PC-3 (cell line): Measurements from ENCODE around the gene ACSS2. TPM values are rescaled to one million over a fixed set of nuclear protein-coding genes. Genes with fewer than 3 reads are reported as not detected.

Source experiments
- ATAC-seq: fragments of 200-7000 bp; cut with Tn5 transposase; 2 replicates; pipeline ENCODE4 v1.9.1; 2020; ENCODE audit warnings: mild to moderate bottlenecking, moderate library complexity
- BruUV-seq: library from RNA; stranded (reverse); fragments of 400-500 nt; replicated peaks from 2 replicates; lab custom pipeline; 2021; lab: Mats Ljungman, UMichigan
- CTCF ChIA-PET: fragments of 300-600 bp; sonication (Branson Sonifier 250); formaldehyde crosslinking; loops from one replicate; lab custom pipeline; 2022; ENCODE audit warnings: antibody characterized with exemption; lab: Charles Lee
- POLR2A ChIA-PET: fragments of 300-600 bp; sonication (Branson Sonifier 250); formaldehyde crosslinking; loops from one replicate; lab custom pipeline; 2022; ENCODE audit warnings: antibody characterized with exemption; ENCODE audit not compliant: unreplicated experiment; lab: Charles Lee
- DNase-seq: peaks from one replicate; pipeline ENCODE4 v3.0.0-alpha.2; 2015
- H2AFZ ChIP-seq: fragments of 300-600 bp; sonication (generic); 2 replicates; pipeline ENCODE4 v1.6.0; 2016; ENCODE audit warnings: antibody characterized with exemption, low read length
- H3F3A ChIP-seq: fragments of 300-600 bp; sonication (generic); one replicate; pipeline ENCODE4 v1.6.0; 2017; ENCODE audit warnings: antibody characterized with exemption, low read length, control low read depth, mild to moderate bottlenecking; ENCODE audit not compliant: unreplicated experiment
- H3K27ac ChIP-seq: fragments of 300-600 bp; sonication (generic); 2 replicates; pipeline ENCODE4 v1.5.1; 2016; ENCODE audit warnings: mild to moderate bottlenecking, low read length
- H3K27me3 ChIP-seq: fragments of 300-600 bp; sonication (generic); 2 replicates; pipeline ENCODE4 v1.6.1; 2016; ENCODE audit warnings: low read length, mixed read lengths
- H3K36me3 ChIP-seq: fragments of 300-600 bp; sonication (generic); 2 replicates; pipeline ENCODE4 v1.6.1; 2016; ENCODE audit warnings: low read depth, mixed run types, low read length, mixed read lengths
- H3K4me1 ChIP-seq: fragments of 300-600 bp; sonication (generic); 2 replicates; pipeline ENCODE4 v1.5.1; 2016; ENCODE audit warnings: low read length; ENCODE audit not compliant: insufficient read depth
- H3K4me2 ChIP-seq: fragments of 300-600 bp; sonication (generic); 2 replicates; pipeline ENCODE4 v1.6.0; 2016; ENCODE audit warnings: low read length
- H3K4me3 ChIP-seq: fragments of 300-600 bp; sonication (generic); 2 replicates; pipeline ENCODE4 v1.5.1; 2016; ENCODE audit warnings: mild to moderate bottlenecking, low read length, mixed read lengths
- H3K79me2 ChIP-seq: fragments of 300-600 bp; sonication (generic); 2 replicates; pipeline ENCODE4 v1.6.1; 2017; ENCODE audit warnings: low read length, mixed read lengths
- H3K9ac ChIP-seq: fragments of 300-600 bp; sonication (generic); 2 replicates; pipeline ENCODE4 v1.6.0; 2016; ENCODE audit warnings: mild to moderate bottlenecking, low read length
- H3K9me2 ChIP-seq: fragments of 300-600 bp; sonication (generic); replicated peaks from 2 replicates; pipeline ENCODE4 v1.6.1; 2016; ENCODE audit warnings: mixed run types, low read length, mixed read lengths
- H3K9me3 ChIP-seq: fragments of 300-600 bp; sonication (generic); 2 replicates; pipeline ENCODE4 v1.6.1; 2016; ENCODE audit warnings: low read length, mixed read lengths
- H4K20me1 ChIP-seq: fragments of 300-600 bp; sonication (generic); 2 replicates; pipeline ENCODE4 v1.6.1; 2016; ENCODE audit warnings: low read length, mixed read lengths
- EZH2 ChIP-seq: fragments of 300-600 bp; sonication (generic); IDR thresholded peaks from one replicate; pipeline ENCODE4 v1.6.1; 2017; ENCODE audit warnings: antibody characterized with exemption, mild to moderate bottlenecking, low read length; ENCODE audit not compliant: unreplicated experiment
- EZH2phosphoT487 ChIP-seq: fragments of 300-600 bp; sonication (generic); IDR thresholded peaks from 2 replicates; pipeline ENCODE4 v1.6.1; 2018; ENCODE audit warnings: mild to moderate bottlenecking, antibody characterized with exemption, low read length, borderline replicate concordance
- intact Hi-C: fragments of 100-400 bp; cut with micrococcal nuclease; formaldehyde crosslinking; loops from 2 replicates; pipeline ENCODE4 v1.9.0; 2023
- total RNA-seq: library from RNA; depleted of rRNA; stranded (reverse); fragments of >200 nt; gene quantifications from 2 replicates; pipeline ENCODE4 v1.2.3, GENCODE V29; 2014
- TF ChIP-seq, protein P1 (sequence below): fragments of 300-600 bp; sonication (generic); conservative IDR thresholded peaks from 2 replicates; pipeline ENCODE4 v1.5.1; 2017; ENCODE audit warnings: antibody characterized with exemption, low read depth, mild to moderate bottlenecking, low read length

Gene ACSS2
- total RNA-seq, 1 experiment from 2014 or later: 78.9 TPM

DNA sequence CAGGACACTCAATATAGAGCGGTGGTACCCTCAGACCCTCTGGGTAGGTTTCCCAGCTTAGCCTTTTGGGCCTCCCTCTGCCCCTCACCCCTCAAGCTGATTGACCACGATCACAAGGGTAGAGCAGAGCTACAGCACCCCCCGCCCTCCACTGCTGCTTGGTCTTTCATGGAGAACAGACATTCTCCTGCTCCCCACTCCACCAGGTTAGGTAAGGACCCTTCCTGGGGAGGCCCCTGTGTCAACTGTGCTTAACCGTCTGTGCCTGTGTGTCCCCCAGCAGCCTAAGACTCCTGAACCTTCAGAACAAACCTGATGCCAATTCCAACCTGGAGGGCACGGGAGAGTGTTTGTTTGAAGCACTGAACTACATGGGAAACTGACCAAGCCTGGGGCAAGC is 91.0 kb downstream of the ACSS2 start:
- intact Hi-C loops: no loop called here
- no peak overlapping the region for H2AFZ ChIP-seq
- no TSS peak for BruUV-seq
- no peaks in the 10 kb centered on the region for H3K4me1 ChIP-seq
- no peak overlapping the region for H3K9ac ChIP-seq
- no peaks in the 10 kb centered on the region for H4K20me1 ChIP-seq
- no peak overlapping the region for H3K4me3 ChIP-seq
- TF ChIP-seq EZH2phosphoT487 (no peak), EZH2 (no peak)
- TF ChIP-seq, protein P1, sequence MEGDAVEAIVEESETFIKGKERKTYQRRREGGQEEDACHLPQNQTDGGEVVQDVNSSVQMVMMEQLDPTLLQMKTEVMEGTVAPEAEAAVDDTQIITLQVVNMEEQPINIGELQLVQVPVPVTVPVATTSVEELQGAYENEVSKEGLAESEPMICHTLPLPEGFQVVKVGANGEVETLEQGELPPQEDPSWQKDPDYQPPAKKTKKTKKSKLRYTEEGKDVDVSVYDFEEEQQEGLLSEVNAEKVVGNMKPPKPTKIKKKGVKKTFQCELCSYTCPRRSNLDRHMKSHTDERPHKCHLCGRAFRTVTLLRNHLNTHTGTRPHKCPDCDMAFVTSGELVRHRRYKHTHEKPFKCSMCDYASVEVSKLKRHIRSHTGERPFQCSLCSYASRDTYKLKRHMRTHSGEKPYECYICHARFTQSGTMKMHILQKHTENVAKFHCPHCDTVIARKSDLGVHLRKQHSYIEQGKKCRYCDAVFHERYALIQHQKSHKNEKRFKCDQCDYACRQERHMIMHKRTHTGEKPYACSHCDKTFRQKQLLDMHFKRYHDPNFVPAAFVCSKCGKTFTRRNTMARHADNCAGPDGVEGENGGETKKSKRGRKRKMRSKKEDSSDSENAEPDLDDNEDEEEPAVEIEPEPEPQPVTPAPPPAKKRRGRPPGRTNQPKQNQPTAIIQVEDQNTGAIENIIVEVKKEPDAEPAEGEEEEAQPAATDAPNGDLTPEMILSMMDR: no peak
- H3K9me2 ChIP-seq: no peaks in the 10 kb centered on the region
- no peaks in the 10 kb centered on the region for H3K27me3 ChIP-seq
- H3K9me3 ChIP-seq: no peaks in the 10 kb centered on the region
- no peak overlapping the region for H3K4me2 ChIP-seq
- ATAC-seq (no peak), DNase-seq (no peak)
- H3K36me3 ChIP-seq: no peaks in the 10 kb centered on the region
- no peaks in the 10 kb centered on the region for H3K79me2 ChIP-seq
- no peaks in the 10 kb centered on the region for H3F3A ChIP-seq
- POLR2A ChIA-PET: no interaction called here
- CTCF ChIA-PET: no interaction called here
- H3K27ac ChIP-seq: no peak overlapping the region

DNA sequence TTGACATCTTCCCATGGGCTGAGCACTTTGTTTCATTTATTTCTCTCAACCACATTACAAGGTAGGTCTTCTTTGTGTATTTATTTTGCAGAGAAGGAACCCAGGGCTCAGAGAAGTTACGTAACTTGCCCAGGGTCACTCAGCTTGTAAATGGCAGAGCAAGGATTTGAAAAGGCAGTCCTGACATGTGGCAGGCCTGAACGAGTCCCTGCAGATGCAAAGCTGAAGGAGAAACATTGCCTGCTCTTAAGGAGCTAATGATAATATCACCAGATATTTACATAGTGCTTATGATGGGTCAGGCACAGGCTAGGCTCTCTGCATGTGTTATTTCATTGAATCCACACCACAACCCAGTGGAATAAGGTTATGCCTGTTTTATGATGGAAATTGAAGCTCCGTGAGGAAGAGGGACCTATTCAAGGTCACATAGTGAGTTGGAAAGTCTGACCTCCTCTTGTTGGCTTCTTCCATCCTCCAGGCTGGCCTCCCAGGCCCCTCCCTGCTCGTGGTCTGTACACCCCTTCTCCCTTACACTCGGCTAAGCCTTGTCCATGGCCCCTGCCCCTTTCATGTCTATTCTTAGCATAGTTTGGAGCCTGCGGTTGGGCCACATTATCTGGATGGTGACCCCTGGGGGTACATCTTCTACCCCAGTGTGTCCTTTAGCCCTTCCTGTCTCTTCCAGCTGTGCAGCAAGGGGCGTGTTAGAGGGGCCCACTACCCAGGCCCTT is 91.8 kb downstream of the ACSS2 start:
- no peaks in the 10 kb centered on the region for H3K4me1 ChIP-seq
- H3K27me3 ChIP-seq: no peaks in the 10 kb centered on the region
- H2AFZ ChIP-seq: no peak overlapping the region
- H3F3A ChIP-seq: no peaks in the 10 kb centered on the region
- no peaks in the 10 kb centered on the region for H3K79me2 ChIP-seq
- intact Hi-C loops: no loop called here
- no peak overlapping the region for H3K27ac ChIP-seq
- H3K4me3 ChIP-seq: no peak overlapping the region
- no TSS peak for BruUV-seq
- H3K36me3 ChIP-seq: no peaks in the 10 kb centered on the region
- no peak overlapping the region for H3K4me2 ChIP-seq
- ChIA-PET CTCF (no interaction called here), POLR2A (no interaction called here)
- no peak for DNase-seq
- TF ChIP-seq EZH2phosphoT487: no peak
- TF ChIP-seq, protein P1: no peak
- no peak for TF ChIP-seq EZH2
- no peaks in the 10 kb centered on the region for H3K9me3 ChIP-seq
- no peak overlapping the region for H3K9ac ChIP-seq
- ATAC-seq: no peak
- H4K20me1 ChIP-seq: no peaks in the 10 kb centered on the region
- no peaks in the 10 kb centered on the region for H3K9me2 ChIP-seq

GRCh38 chr20:34970193-34970840 is 93.9 kb downstream of the ACSS2 start:
- Histone ChIP-seq H4K20me1 (no peaks in the 10 kb centered on the region), H3K4me3 (no peak overlapping the region), H3K9me3 (no peaks in the 10 kb centered on the region), H3K9ac (no peak overlapping the region), H3F3A (no peaks in the 10 kb centered on the region), H3K4me2 (no peak overlapping the region), H3K27ac (no peak overlapping the region), H3K36me3 (no peaks in the 10 kb centered on the region), H3K4me1 (no peaks in the 10 kb centered on the region), H2AFZ (no peak overlapping the region), H3K27me3 (no peaks in the 10 kb centered on the region), H3K79me2 (no peaks in the 10 kb centered on the region), H3K9me2 (no peaks in the 10 kb centered on the region)
- intact Hi-C loops: no loop called here
- no peak for DNase-seq
- BruUV-seq: no TSS peak
- ChIA-PET POLR2A (no interaction called here), CTCF (interaction anchor here (0.5 kb wide), 1 partner anchor 344 kb away, joined by 3 read pairs; no protein-coding TSS in a partner anchor)
- ATAC-seq: no peak
- TF ChIP-seq EZH2phosphoT487 (no peak), EZH2 (no peak)
- TF ChIP-seq, protein P1: no peak
